ENCODE results near the gene TMED7. TPM values are rescaled to one million over a fixed set of nuclear protein-coding genes. Genes with fewer than 3 reads are reported as not detected.

Gene TMED7
- total and polyA plus RNA-seq, 2 of the 13 experiments (the other 11 are each of a cell fraction or from before 2014, with no cell fraction given), result 58.0 to 113 TPM

- no TSS peak for BruUV-seq (replicated peaks)
- Histone ChIP-seq H3K27me3 (ENCODE audit: control insufficient read depth in 1 of 2, insufficient read depth in 2 of 2, low read length in 2 of 2) (no peaks in the 10 kb centered on the region), H2AFZ (ENCODE audit: low read length) (no peak overlapping the region), H3K36me3 (replicated peaks in 1 of 2; ENCODE audit: control insufficient read depth in 1 of 2, insufficient read depth in 2 of 2, low read length in 2 of 2) (no peaks in the 10 kb centered on the region), H3K9me3 (ENCODE audit: low read length) (no peaks in the 10 kb centered on the region), H3K4me3 (replicated peaks in 1 of 3; ENCODE audit: insufficient read depth in 1 of 3, low read depth in 2 of 3, low read length in 3 of 3) (no peak overlapping the region), H3K4me1 (ENCODE audit: insufficient read depth, low read length) (no peaks in the 10 kb centered on the region), H3K4me2 (ENCODE audit: low read depth, low read length) (no peak overlapping the region), H3K79me2 (ENCODE audit: insufficient read depth, low read length) (no peaks in the 10 kb centered on the region), H4K20me1 (ENCODE audit: insufficient read depth, low read length) (no peaks in the 10 kb centered on the region), H3K27ac (ENCODE audit: extremely low read length, insufficient read depth, low read length) (no peak overlapping the region), H3K9ac (ENCODE audit: insufficient read depth, low read depth, low read length) (no peak overlapping the region)
- in situ Hi-C loops (cut with HindIII; ENCODE audit: extremely low pct_ligation_motif_present, low pct_unique_long_range_greater_than_20kb), result loop anchor here (5.0 kb wide), 2 partner anchors 42 to 277 kb away; no protein-coding TSS in a partner anchor
- whole genome bisulfite sequencing (ENCODE audit: low lambda C conversion rate), result 6% methylated on average over 3 of the region's 3 CpGs
- DNase-seq (ENCODE audit: low spot score) (no peak), FAIRE-seq (no peak), ATAC-seq (no peak)
- intact Hi-C loops (cut with micrococcal nuclease; ENCODE audit: unreplicated experiment), result loop anchor here (5.0 kb wide), 1 partner anchor 492 kb away; no protein-coding TSS in a partner anchor
- ChIA-PET POLR2A (no interaction called here), CTCF (ENCODE audit: low intra/inter-chr PET ratio, low total read pairs) (no interaction called here)
- TF ChIP-seq IKZF1 (IDR thresholded peaks at IDR 0.05) (no peak), KDM2A (CRISPR knock-in tag; IDR thresholded peaks at IDR 0.05; ENCODE audit: borderline replicate concordance, low read depth) (no peak), ZNF432 (CRISPR knock-in tag; IDR thresholded peaks at IDR 0.05; ENCODE audit: borderline replicate concordance) (no peak)
These were observed 36.8 kb downstream of the TMED7 start for GRCh38 chr5:115589043-115589442.

GRCh38 chr5:115588640-115589039, 37.2 kb downstream of the TMED7 start:
- TF ChIP-seq ZNF766 (CRISPR knock-in tag; IDR thresholded peaks at IDR 0.05; ENCODE audit: borderline replicate concordance) (no peak), PHF20 (CRISPR knock-in tag; IDR thresholded peaks at IDR 0.05) (no peak), TOE1 (CRISPR knock-in tag; IDR thresholded peaks at IDR 0.05) (no peak), JARID2 (CRISPR knock-in tag; IDR thresholded peaks at IDR 0.05; ENCODE audit: insufficient replicate concordance) (no peak), ZNF564 (CRISPR knock-in tag; IDR thresholded peaks at IDR 0.05) (no peak), ZBTB2 (CRISPR knock-in tag; IDR thresholded peaks at IDR 0.05; ENCODE audit: low read depth) (no peak), ZNF75D (CRISPR knock-in tag; IDR thresholded peaks at IDR 0.05; ENCODE audit: borderline replicate concordance) (no peak), TCF7 (IDR thresholded peaks at IDR 0.05; ENCODE audit: low read depth) (no peak), ZNF761 (CRISPR knock-in tag; conservative IDR thresholded peaks at IDR 0.05) (no peak), CEBPZ (IDR thresholded peaks at IDR 0.05; ENCODE audit: low read length) (no peak), ZNF260 (CRISPR knock-in tag; IDR thresholded peaks at IDR 0.05; ENCODE audit: borderline replicate concordance, low read depth) (no peak)
- no peaks in the 10 kb centered on the region for H4K20me1 ChIP-seq (ENCODE audit: insufficient read depth, low read length)
- H3K36me3 ChIP-seq (replicated peaks in 1 of 2; ENCODE audit: control insufficient read depth in 1 of 2, insufficient read depth in 2 of 2, low read length in 2 of 2), result no peaks in the 10 kb centered on the region
- BruUV-seq (replicated peaks), result no TSS peak
- no peak for FAIRE-seq
- no peak overlapping the region for H3K9ac ChIP-seq (ENCODE audit: insufficient read depth, low read depth, low read length)
- no peaks in the 10 kb centered on the region for H3K27me3 ChIP-seq (ENCODE audit: control insufficient read depth in 1 of 2, insufficient read depth in 2 of 2, low read length in 2 of 2)
- POLR2A ChIA-PET, result no interaction called here
- no peaks in the 10 kb centered on the region for H3K79me2 ChIP-seq (ENCODE audit: insufficient read depth, low read length)
- no peaks in the 10 kb centered on the region for H3K9me3 ChIP-seq (ENCODE audit: low read length)
- no peaks in the 10 kb centered on the region for H3K4me1 ChIP-seq (ENCODE audit: insufficient read depth, low read length)
- intact Hi-C loops (cut with micrococcal nuclease; ENCODE audit: unreplicated experiment), result loop anchor here (5.0 kb wide), 1 partner anchor 491 kb away; no protein-coding TSS in a partner anchor
- CTCF ChIA-PET (ENCODE audit: low intra/inter-chr PET ratio, low total read pairs), result interaction anchor here (1.0 kb wide), 1 partner anchor 279 kb away, joined by 3 read pairs; no protein-coding TSS in a partner anchor
- no peak for DNase-seq (ENCODE audit: low spot score)
- 17% methylated on average over 4 of the region's 4 CpGs for WGBS (ENCODE audit: low lambda C conversion rate)
- no peak overlapping the region for H3K4me3 ChIP-seq (replicated peaks in 1 of 3; ENCODE audit: insufficient read depth in 1 of 3, low read depth in 2 of 3, low read length in 3 of 3)
- H3K4me2 ChIP-seq (ENCODE audit: low read depth, low read length), result no peak overlapping the region
- no peak for ATAC-seq
- H2AFZ ChIP-seq (ENCODE audit: low read length), result no peak overlapping the region
- in situ Hi-C loops (cut with HindIII; ENCODE audit: extremely low pct_ligation_motif_present, low pct_unique_long_range_greater_than_20kb), result loop anchor here (5.0 kb wide), 2 partner anchors 41 to 276 kb away; no protein-coding TSS in a partner anchor
- H3K27ac ChIP-seq (ENCODE audit: extremely low read length, insufficient read depth, low read length), result no peak overlapping the region

All from HepG2 (cell line).